Skeletal muscle tissue (tissue), 4 donors: ENCODE measurements around the gene GZF1. TPM values are rescaled to one million over a fixed set of nuclear protein-coding genes. Genes with fewer than 3 reads are reported as not detected.
"Not testable (repeated sequence)": the region's sequence is repeated elsewhere in the genome, so short reads cannot be mapped to it uniquely, and the experiment has no call there.

Experiments used
- H3K27ac ChIP-seq: one replicate; pipeline ENCODE4 v1.7.0; 2013; ENCODE audit warnings: mild to moderate bottlenecking, low read depth, low read length, inconsistent platforms
- H3K27me3 ChIP-seq, 3 donors: one replicate each; pipeline ENCODE4 v1.7.0; 2013; ENCODE audit warnings: low read length in 3 of 3; ENCODE audit not compliant: control insufficient read depth in 3 of 3, insufficient read depth in 3 of 3
- H3K36me3 ChIP-seq, 3 donors: one replicate each; pipeline ENCODE4 v1.7.0; 2013; ENCODE audit warnings: low read length in 3 of 3; ENCODE audit not compliant: control insufficient read depth in 3 of 3, insufficient read depth in 3 of 3
- H3K4me1 ChIP-seq, 3 donors: one replicate each; pipeline ENCODE4 v1.7.0; 2013; ENCODE audit warnings: low read length in 3 of 3, mild to moderate bottlenecking in 3 of 3; ENCODE audit not compliant: control insufficient read depth in 3 of 3, insufficient read depth in 3 of 3
- H3K4me3 ChIP-seq, 3 donors: one replicate each; pipeline ENCODE4 v1.7.0; 2013; ENCODE audit warnings: low read length in 3 of 3
- H3K9ac ChIP-seq, 3 donors: one replicate each; pipeline ENCODE4 v1.7.0; 2013; ENCODE audit warnings: low read length in 3 of 3, mild to moderate bottlenecking in 3 of 3, moderate library complexity in 2 of 3, low read depth in 1 of 3
- H3K9me3 ChIP-seq, 3 donors: one replicate each; pipeline ENCODE4 v1.7.0; 2013; ENCODE audit warnings: low read length in 3 of 3; ENCODE audit not compliant: control insufficient read depth in 3 of 3
- total RNA-seq: library from RNA; depleted of rRNA; stranded (reverse); fragments of >200 nt; gene quantifications from one replicate; pipeline ENCODE4 v1.2.3, GENCODE V29; 2014
- donor health status: Osteomylitis.

Gene GZF1
- total RNA-seq, 1 donor from 2014 or later = 11.0 TPM

DNA sequence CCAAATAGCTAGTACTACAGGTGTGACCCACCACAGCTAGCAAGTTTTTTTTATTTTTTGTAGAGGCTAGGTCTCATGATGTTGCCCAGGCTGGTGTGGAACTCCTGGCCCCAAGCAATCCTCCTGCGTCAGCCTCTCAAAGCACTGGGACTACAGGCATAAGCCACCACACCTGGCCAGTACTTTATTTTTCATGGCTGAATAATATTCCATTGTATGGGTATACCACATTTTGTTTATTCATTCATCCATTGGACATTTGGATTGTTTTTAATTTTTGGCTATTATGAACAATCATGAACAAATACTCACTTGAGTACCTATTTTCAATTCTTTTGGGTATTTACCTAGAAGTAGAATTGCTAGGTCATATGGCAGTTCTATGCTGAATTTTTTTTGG lies 18.4 kb upstream of the GZF1 start:
- Histone ChIP-seq H3K9me3 (no peaks in the 10 kb centered on the region), H3K27me3 (no peaks in the 10 kb centered on the region), H3K36me3 (no peaks in the 10 kb centered on the region), H3K9ac (no peak overlapping the region), H3K4me3 (no peak overlapping the region), H3K27ac (no peak overlapping the region), H3K4me1 (peaks cover under 1 to 6% (median 4%) of the 10 kb centered on the region in 3 donors)

DNA sequence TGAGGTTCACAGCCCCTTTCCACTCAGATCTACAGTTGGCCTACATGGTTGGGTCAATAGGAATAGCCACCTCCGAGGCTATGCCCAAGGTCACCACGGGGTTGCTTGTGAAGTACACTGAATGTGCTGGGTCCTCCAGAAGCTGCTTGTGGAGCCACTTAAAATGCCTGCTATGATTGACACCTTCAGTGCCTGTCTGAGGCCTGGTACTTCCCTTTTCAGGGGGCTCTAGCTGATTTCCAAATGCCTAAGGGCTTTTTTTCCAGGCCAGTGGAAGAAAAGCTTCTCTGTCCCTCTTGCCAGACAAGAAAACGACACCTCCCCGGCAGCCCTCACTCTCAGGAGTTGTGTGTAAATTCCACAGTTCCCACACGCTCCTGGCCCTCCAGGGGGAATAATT lies 17.6 kb upstream of the GZF1 start:
- Histone ChIP-seq H3K4me3 (no peak overlapping the region), H3K36me3 (no peaks in the 10 kb centered on the region), H3K27ac (no peak overlapping the region), H3K4me1 (peaks cover 8 to 10% (median 8%) of the 10 kb centered on the region in 3 donors), H3K9ac (no peak overlapping the region), H3K9me3 (no peaks in the 10 kb centered on the region), H3K27me3 (no peaks in the 10 kb centered on the region)

DNA sequence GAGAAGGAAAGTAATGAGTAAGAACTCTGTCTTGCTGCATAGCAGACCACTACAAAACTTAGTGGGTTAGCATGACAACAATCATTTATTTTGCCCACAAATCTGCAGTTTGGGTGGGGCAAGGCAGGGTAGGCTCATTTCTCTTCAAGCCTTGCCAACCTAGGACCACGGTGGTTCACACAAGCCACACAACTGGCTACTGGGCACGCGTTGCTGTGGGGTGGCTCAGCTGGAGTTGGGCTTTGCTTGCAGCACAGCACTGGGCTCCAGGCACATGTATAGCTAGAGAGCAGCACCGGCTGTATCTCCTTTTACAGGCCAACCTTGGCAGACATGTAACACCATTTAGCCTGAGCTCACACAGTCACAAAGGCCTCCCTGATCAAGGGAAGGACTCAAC lies 16.0 kb upstream of the GZF1 start:
- no peaks in the 10 kb centered on the region for H3K36me3 ChIP-seq
- no peak overlapping the region for H3K4me3 ChIP-seq
- peaks cover 6 to 11% (median 7%) of the 10 kb centered on the region in 3 donors for H3K4me1 ChIP-seq
- H3K27me3 ChIP-seq = no peaks in the 10 kb centered on the region
- no peak overlapping the region for H3K27ac ChIP-seq
- no peak overlapping the region for H3K9ac ChIP-seq
- no peaks in the 10 kb centered on the region for H3K9me3 ChIP-seq

DNA sequence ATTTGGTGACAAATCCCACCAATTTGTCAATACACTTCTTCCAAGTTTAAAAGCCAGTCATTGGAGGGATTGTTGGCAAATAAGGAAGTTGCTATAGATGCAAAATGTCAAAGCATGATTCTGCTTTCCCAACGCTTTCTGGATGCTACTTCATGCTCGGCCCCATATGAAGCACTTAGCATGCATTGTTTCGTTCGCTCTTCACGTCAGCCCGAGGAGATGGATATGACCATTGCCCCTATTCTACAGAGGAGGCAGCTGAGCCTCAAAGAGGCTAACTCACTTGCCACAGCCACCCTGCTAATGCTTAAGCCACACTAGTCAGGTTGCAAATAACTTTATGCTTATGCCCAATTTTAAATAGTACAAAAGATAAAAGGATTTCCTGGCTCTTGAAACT lies 14.2 kb upstream of the GZF1 start:
- no peak overlapping the region for H3K4me3 ChIP-seq
- no peak overlapping the region for H3K27ac ChIP-seq
- no peak overlapping the region for H3K9ac ChIP-seq
- no peaks in the 10 kb centered on the region for H3K9me3 ChIP-seq
- H3K27me3 ChIP-seq = no peaks in the 10 kb centered on the region
- H3K4me1 ChIP-seq = peaks cover 18 to 23% (median 19%) of the 10 kb centered on the region in 3 donors
- no peaks in the 10 kb centered on the region for H3K36me3 ChIP-seq

DNA sequence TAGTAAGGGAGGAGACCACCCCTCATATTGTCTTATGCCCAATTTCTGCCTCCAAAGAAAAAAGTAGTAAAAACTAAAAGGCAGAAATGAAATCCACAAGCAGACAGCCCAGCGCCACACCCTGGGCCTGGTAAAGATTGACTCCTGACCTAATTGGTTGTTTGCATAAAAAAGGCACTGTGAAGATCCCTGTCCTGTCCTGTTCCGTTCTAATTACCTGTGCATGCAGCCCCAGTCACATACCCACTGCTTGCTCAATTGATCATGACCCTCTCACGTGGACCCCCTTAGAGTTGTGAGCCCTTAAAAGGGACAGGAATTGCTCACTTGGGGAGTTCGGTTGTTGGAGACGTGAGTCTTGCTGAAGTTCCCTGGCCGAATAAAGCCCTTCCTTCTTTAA lies 13.5 kb upstream of the GZF1 start:
- not testable (repeated sequence) for H3K9ac ChIP-seq, H3K36me3 ChIP-seq, H3K4me3 ChIP-seq, H3K27me3 ChIP-seq, H3K27ac ChIP-seq, H3K9me3 ChIP-seq
- peaks cover 18 to 23% (median 19%) of the 10 kb centered on the region in 3 donors for H3K4me1 ChIP-seq

DNA sequence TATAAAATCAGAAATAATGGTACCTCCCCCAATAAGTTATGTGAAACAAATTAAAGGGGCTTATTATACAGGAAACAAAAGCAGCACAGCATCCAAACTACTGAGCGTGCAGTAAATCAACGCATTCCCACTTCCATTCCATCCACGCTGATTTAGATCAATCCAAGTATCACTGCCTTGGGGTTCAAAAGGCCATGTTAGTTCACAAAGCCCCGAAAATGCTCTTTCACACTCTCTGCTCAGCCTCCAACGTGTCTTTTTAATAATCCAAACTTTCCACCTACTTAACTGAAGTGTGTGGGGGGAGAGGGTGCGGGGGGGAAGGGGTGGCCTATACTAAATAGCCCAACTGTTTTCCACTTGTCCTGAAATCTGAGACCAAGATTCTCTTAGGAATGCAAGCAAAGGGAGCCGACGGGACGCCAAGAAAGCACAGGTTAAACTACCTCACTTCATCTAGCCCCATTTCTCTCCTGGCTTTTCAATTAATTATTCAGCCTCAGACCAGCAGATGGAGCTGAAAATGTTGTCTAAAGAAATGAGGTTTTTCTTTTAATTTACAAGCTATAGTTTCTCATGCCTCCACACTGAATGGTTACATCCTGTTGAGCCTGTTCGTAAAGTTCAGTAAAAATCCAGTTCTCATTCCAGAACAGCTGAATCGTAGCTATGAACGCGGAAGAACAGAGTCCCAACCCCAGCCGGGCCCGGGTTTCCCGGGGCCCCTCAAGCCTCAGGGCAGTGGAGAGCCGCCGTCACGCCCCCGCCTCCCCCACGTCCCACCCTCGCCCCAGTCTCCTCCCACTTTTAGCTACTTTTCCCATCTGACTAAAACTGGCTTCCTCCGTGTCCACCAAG lies 12.4 kb upstream of the GZF1 start:
- Histone ChIP-seq H3K4me1 (peaks cover 18 to 23% (median 19%) of the 10 kb centered on the region in 3 donors), H3K36me3 (peaks cover 4 to 7% (median 6%) of the 10 kb centered on the region in 3 donors), H3K27me3 (no peaks in the 10 kb centered on the region), H3K27ac (peak overlapping the region; percentile 99), H3K4me3 (peak overlapping the region; percentile 78 to 95 (median 81)), H3K9me3 (no peaks in the 10 kb centered on the region), H3K9ac (peak overlapping the region; percentile 90 to 98 (median 96))

DNA sequence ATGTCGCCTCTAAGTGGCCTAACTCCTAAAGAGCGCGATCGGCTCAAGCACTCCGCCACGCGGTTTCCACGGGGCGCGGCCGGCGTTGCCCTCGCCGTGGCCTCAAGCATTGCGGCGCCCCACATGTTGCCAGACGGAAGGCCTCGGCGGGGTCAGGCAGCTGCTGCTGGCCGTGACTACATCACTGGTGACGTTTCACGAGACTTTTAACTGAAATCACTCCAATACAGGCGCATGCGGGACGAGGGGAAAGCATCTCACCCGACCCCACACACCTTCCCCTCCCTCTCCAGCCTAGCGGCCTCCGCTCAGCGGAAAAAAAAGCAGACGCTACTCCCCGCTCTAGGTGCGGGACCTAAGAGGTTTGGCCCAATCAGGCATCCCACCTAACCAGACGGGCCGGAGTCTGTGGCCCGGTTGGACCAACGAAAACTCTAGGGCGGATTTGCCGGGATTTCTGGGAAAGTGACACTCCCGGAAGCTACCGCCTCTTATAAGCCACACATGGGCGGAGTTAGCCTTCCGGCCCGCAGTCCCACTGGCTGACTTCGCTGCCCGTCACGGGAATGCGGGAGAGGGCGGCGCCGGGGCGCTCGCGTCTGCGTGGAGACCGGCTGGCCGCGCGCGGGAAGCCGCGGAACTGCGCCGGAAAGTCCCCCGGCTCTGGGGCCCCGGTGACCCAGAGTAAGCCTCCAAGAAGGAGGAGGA lies 11.6 kb upstream of the GZF1 start, which contains the start of gene NXT1:
TSS of gene NXT1 (plus strand) at position 596 of the 708 bp plus-strand sequence. CDS start 3,251 bp downstream, outside the sequence.
- H3K36me3 ChIP-seq = peaks cover 12 to 14% (median 13%) of the 10 kb centered on the region in 3 donors
- no peaks in the 10 kb centered on the region for H3K9me3 ChIP-seq
- H3K4me1 ChIP-seq = peaks cover 18 to 23% (median 19%) of the 10 kb centered on the region in 3 donors
- peak within 1 kb of the TSS; percentile 99 for H3K27ac ChIP-seq
- H3K27me3 ChIP-seq = no peaks in the 10 kb centered on the region
- H3K4me3 ChIP-seq = peak within 1 kb of the TSS; percentile 81 to 95 (median 89)
- H3K9ac ChIP-seq = peak within 1 kb of the TSS; percentile 90 to 98 (median 96)

DNA sequence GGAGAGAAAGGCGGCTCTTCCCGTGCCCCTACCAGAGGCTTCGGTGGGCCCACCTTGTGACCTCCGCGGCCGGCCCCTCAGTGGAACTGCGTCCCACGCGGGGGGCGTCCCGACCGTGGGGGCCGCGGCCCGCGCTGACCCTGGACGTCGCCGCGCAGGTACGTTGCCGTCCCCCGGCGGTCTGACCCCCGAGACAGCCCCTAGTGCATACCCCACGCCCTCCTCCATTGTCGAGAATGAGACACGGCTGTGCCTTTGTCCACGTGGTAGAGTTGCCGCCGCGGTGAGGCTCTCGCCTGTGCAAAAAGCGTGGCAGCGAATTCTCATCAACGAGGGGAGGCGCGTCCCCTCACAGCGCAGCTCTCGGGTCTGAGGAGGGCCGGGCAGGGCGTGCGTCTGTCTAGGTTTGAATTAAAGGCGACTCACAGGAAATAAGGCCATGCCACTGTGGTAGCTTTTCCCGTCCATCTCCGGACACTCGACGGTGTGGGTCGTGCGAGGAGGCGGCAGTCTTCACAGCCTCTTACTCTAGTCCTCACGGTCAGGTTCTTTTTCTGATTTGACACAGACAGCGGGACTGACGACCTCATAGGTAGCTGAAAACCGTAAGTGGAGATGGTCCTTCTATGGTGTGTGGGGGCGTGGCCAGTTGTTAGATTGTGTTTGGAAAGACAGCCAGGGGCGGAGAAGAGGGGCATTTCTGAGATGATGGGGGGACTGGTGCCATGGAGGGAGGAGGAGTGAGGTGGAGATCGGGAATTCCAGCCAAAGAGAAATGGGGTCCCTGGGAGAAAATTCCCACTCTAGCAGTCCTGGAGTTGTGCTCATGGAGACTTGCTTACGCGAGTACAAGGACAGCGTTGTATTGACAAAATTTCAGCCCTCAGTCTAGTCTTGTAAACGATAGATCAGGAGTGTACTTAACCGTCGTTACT lies 10.8 kb upstream of the GZF1 start:
- Histone ChIP-seq H3K9me3 (no peaks in the 10 kb centered on the region), H3K4me1 (peaks cover 18 to 23% (median 19%) of the 10 kb centered on the region in 3 donors), H3K9ac (peak overlapping the region; percentile 89 to 98 (median 96)), H3K27ac (peak overlapping the region; percentile 99), H3K4me3 (peak overlapping the region; percentile 81 to 95 (median 89)), H3K27me3 (no peaks in the 10 kb centered on the region), H3K36me3 (peaks cover 15 to 16% (median 15%) of the 10 kb centered on the region in 3 donors)

DNA sequence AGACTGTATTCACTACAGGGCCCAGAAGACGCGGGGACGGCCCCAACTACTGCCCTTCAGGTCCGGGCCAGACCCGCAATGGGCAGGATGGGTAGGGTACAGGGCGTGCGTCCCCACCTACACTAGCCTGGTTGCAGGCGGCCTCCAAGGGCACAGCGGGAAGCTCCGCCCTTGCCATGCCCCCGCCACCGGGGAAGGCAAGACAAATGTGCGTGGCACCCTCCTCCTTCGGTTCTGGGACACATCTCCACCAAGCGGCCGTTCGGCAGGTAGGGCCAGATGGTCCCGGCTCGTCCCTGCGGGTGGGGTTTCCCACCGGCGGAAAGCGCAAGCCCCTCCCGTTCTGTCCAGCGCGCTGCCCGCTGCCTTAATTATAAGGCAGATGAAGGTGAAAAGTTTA lies 5.8 kb upstream of the GZF1 start:
- Histone ChIP-seq H3K9ac (no peak overlapping the region), H3K4me3 (no peak overlapping the region), H3K27me3 (no peaks in the 10 kb centered on the region), H3K27ac (no peak overlapping the region), H3K36me3 (peaks cover 15 to 16% (median 16%) of the 10 kb centered on the region in 3 donors), H3K9me3 (no peaks in the 10 kb centered on the region), H3K4me1 (peaks cover 25 to 33% (median 29%) of the 10 kb centered on the region in 3 donors)
